GM23248 (cell line): Measurements from ENCODE around the gene PTPRD. TPM values are rescaled to one million over a fixed set of nuclear protein-coding genes. Genes with fewer than 3 reads are reported as not detected.

Source experiments
- DNase-seq: peaks from one replicate; pipeline ENCODE4 v3.0.0-alpha.2; 2015
- H2AFZ ChIP-seq: fragments of 200-600 bp; sonication (generic); 2 replicates; pipeline ENCODE4 v1.6.1; 2016; ENCODE audit warnings: antibody characterized with exemption
- H3F3A ChIP-seq: fragments of 200-600 bp; sonication (generic); 2 replicates; pipeline ENCODE4 v1.6.1; 2016; ENCODE audit warnings: mild to moderate bottlenecking, antibody characterized with exemption, mixed run types; ENCODE audit not compliant: insufficient read depth
- H3K27ac ChIP-seq: fragments of 200-600 bp; sonication (generic); 2 replicates; pipeline ENCODE4 v1.5.1; 2016; ENCODE audit warnings: mild to moderate bottlenecking
- H3K27me3 ChIP-seq: fragments of 200-600 bp; sonication (generic); replicated peaks from 2 replicates; pipeline ENCODE4 v1.6.1; 2016; ENCODE audit warnings: mild to moderate bottlenecking; ENCODE audit not compliant: insufficient read depth
- H3K36me3 ChIP-seq: fragments of 200-600 bp; sonication (generic); 2 replicates; pipeline ENCODE4 v1.6.1; 2016; ENCODE audit warnings: low read depth, mild to moderate bottlenecking
- H3K4me1 ChIP-seq: fragments of 200-600 bp; sonication (generic); 2 replicates; pipeline ENCODE4 v1.6.1; 2016; ENCODE audit warnings: mild to moderate bottlenecking; ENCODE audit not compliant: insufficient read depth
- H3K4me2 ChIP-seq: fragments of 200-600 bp; sonication (generic); one replicate; pipeline ENCODE4 v1.6.1; 2016; ENCODE audit warnings: mild to moderate bottlenecking; ENCODE audit not compliant: unreplicated experiment
- H3K4me3 ChIP-seq: fragments of 200-600 bp; sonication (generic); 2 replicates; pipeline ENCODE4 v1.5.1; 2016; ENCODE audit warnings: mild to moderate bottlenecking
- H3K79me2 ChIP-seq: fragments of 200-600 bp; sonication (generic); 2 replicates; pipeline ENCODE4 v1.6.1; 2016; ENCODE audit warnings: mild to moderate bottlenecking; ENCODE audit not compliant: insufficient read depth
- H3K9ac ChIP-seq: fragments of 200-600 bp; sonication (generic); 2 replicates; pipeline ENCODE4 v1.6.1; 2016; ENCODE audit warnings: mild to moderate bottlenecking
- H3K9me2 ChIP-seq: fragments of 200-600 bp; sonication (generic); 2 replicates; pipeline ENCODE4 v1.6.1; 2016; ENCODE audit warnings: mixed run types, mild to moderate bottlenecking, moderate library complexity; ENCODE audit not compliant: insufficient read depth
- H3K9me3 ChIP-seq: fragments of 200-600 bp; sonication (generic); one replicate; pipeline ENCODE4 v1.6.1; 2017; ENCODE audit warnings: low read depth
- H4K20me1 ChIP-seq: fragments of 200-600 bp; sonication (generic); 2 replicates; pipeline ENCODE4 v1.6.0; 2016; ENCODE audit not compliant: insufficient read depth
- EZH2 ChIP-seq: fragments of 200-600 bp; sonication (generic); IDR thresholded peaks from 2 replicates; pipeline ENCODE4 v1.6.1; 2018; ENCODE audit warnings: antibody characterized with exemption, mild to moderate bottlenecking; ENCODE audit not compliant: insufficient read depth, poor library complexity, severe bottlenecking
- EZH2phosphoT487 ChIP-seq: fragments of 200-600 bp; sonication (generic); IDR thresholded peaks from 2 replicates; pipeline ENCODE4 v1.6.1; 2018; ENCODE audit warnings: antibody characterized with exemption, moderate library complexity, mild to moderate bottlenecking, low read depth; ENCODE audit not compliant: insufficient read depth
- WGBS, 2 experiments: methylation state at CpG; one replicate each; pipeline ENCODE4 v1.1.6; 2015 to 2017; ENCODE audit warnings: low lambda C conversion rate in 2 of 2, low coverage in 1 of 2; ENCODE audit errors: missing lambda C conversion rate in 2 of 2; 5-methylcytosine and 5-hydroxymethylcytosine counted together
- in situ Hi-C: fragments of 300-500 bp; cut with MboI; formaldehyde crosslinking; loops from 2 replicates; pipeline ENCODE4 v1.15.0; 2020
- polyA plus RNA-seq: library from polyadenylated mRNA; unstranded; fragments of >200 nt; fragmentation: Nextera tagmentation; extraction: Ambion mirVana; gene quantifications from 2 replicates; pipeline ENCODE4 v1.2.1, GENCODE V29; 2016
- total RNA-seq: library from RNA; depleted of rRNA; stranded (reverse); fragments of >200 nt; shearing (Covaris generic); gene quantifications from 2 replicates; pipeline ENCODE4 v1.2.3, GENCODE V29; 2014; rRNA removed

PTPRD gene
- total RNA-seq (not detected in 2 replicates), polyA plus RNA-seq (0.05 TPM in 1 of 2 replicates, not detected in the other)

GRCh38 chr9:10612641-10613398 lies at the start of gene PTPRD:
Gene PTPRD (minus strand): TSS chr9:10613002.
- peaks cover 54% of the 10 kb centered on the region for H3K27me3 ChIP-seq
- peak; percentile 42 for DNase-seq
- TF ChIP-seq EZH2phosphoT487 (no peak), EZH2 (no peak)
- H3K4me2 ChIP-seq, result peak within 1 kb of the TSS; percentile 70
- no peak within 1 kb of the TSS for H3K27ac ChIP-seq
- no peaks in the 10 kb centered on the region for H4K20me1 ChIP-seq
- no peaks in the 10 kb centered on the region for H3K36me3 ChIP-seq
- no peaks in the 10 kb centered on the region for H3K9me3 ChIP-seq
- H3K4me3 ChIP-seq, result peak within 1 kb of the TSS; percentile 66
- in situ Hi-C loops, result no loop called here
- no peaks in the 10 kb centered on the region for H3K4me1 ChIP-seq
- H3K9ac ChIP-seq, result no peak within 1 kb of the TSS
- WGBS, 2 experiments, result 0 to 4% methylated on average over 17 to 31 of the region's 87 CpGs
- no peaks in the 10 kb centered on the region for H3F3A ChIP-seq
- no peaks in the 10 kb centered on the region for H3K9me2 ChIP-seq
- peak within 1 kb of the TSS; percentile 86 for H2AFZ ChIP-seq
- H3K79me2 ChIP-seq, result no peaks in the 10 kb centered on the region

GRCh38 chr9:10661994-10662393 lies 49.2 kb upstream of the PTPRD start:
- no peaks in the 10 kb centered on the region for H3K4me1 ChIP-seq
- H3K27ac ChIP-seq, result no peak overlapping the region
- H3K4me2 ChIP-seq, result no peak overlapping the region
- H3K79me2 ChIP-seq, result no peaks in the 10 kb centered on the region
- no peaks in the 10 kb centered on the region for H3K9me2 ChIP-seq
- H2AFZ ChIP-seq, result no peak overlapping the region
- DNase-seq, result no peak
- no peak overlapping the region for H3K4me3 ChIP-seq
- TF ChIP-seq EZH2, result no peak
- TF ChIP-seq EZH2phosphoT487, result no peak
- WGBS, 2 experiments, result 38 to 43% methylated on average over 2 of the region's 2 CpGs
- no peak overlapping the region for H3K9ac ChIP-seq
- in situ Hi-C loops, result no loop called here
- H4K20me1 ChIP-seq, result no peaks in the 10 kb centered on the region
- H3K9me3 ChIP-seq, result no peaks in the 10 kb centered on the region
- H3F3A ChIP-seq, result no peaks in the 10 kb centered on the region
- no peaks in the 10 kb centered on the region for H3K36me3 ChIP-seq
- H3K27me3 ChIP-seq, result no peaks in the 10 kb centered on the region

DNA sequence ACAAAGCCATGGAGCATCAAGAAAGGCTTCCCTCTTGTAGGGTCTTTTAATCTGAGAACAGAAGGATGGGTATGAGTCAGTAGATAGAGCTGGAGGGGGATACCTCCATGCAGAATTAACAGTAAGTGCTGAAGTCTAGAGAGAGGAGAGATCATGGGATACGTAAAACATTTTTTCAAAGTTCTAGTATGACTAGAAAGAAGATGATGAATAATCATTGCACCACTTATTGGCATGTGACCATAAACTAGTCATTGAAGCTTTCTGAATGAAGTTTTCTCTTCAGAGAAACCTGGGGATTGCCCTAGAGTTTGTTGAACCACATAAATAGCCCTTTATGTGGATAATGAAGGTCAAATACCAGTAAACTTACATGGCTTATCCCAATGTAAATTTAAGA lies 48.6 kb upstream of the PTPRD start:
- no peaks in the 10 kb centered on the region for H3K36me3 ChIP-seq

DNA sequence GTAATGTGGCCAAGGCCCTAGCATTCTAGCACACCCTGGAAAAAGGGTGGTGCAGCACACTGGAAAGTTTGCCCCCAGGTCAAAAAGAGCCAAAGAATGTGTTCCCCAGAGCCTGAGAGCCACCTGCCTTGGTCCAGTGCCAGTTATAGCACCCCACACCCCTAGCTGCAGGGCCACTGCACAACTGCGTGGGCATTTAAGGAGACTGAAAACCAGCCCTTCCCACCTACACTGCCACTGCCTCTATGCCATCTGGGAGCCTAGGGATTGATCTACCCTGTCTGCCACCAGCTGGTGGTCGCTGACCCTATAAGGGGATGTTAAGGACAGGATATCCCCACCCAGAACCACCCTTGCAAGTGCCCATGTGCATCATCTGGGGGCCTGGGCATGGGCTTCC lies 38.2 kb upstream of the PTPRD start:
- in situ Hi-C loops, result no loop called here
- H3K9me3 ChIP-seq, result no peaks in the 10 kb centered on the region

More for the DNA sequence above, 48.6 kb upstream of the PTPRD start:
- no peak overlapping the region for H3K4me3 ChIP-seq
- H3K4me2 ChIP-seq, result no peak overlapping the region
- no peaks in the 10 kb centered on the region for H3K4me1 ChIP-seq
- in situ Hi-C loops, result no loop called here
- H3K27ac ChIP-seq, result no peak overlapping the region
- no peaks in the 10 kb centered on the region for H3K9me3 ChIP-seq
- TF ChIP-seq EZH2 (no peak), EZH2phosphoT487 (no peak)
- no peaks in the 10 kb centered on the region for H4K20me1 ChIP-seq
- WGBS, 2 experiments, result 18 to 55% methylated on average over 1 of the region's 1 CpG
- H3K9me2 ChIP-seq, result no peaks in the 10 kb centered on the region
- H3K79me2 ChIP-seq, result no peaks in the 10 kb centered on the region
- no peaks in the 10 kb centered on the region for H3K27me3 ChIP-seq
- no peak for DNase-seq
- no peak overlapping the region for H2AFZ ChIP-seq
- no peaks in the 10 kb centered on the region for H3F3A ChIP-seq
- H3K9ac ChIP-seq, result no peak overlapping the region

More for the DNA sequence above, 38.2 kb upstream of the PTPRD start:
- Histone ChIP-seq H3K9ac (no peak overlapping the region), H3K4me2 (no peak overlapping the region), H4K20me1 (no peaks in the 10 kb centered on the region), H3K36me3 (no peaks in the 10 kb centered on the region), H3K79me2 (no peaks in the 10 kb centered on the region), H3F3A (no peaks in the 10 kb centered on the region), H3K4me1 (no peaks in the 10 kb centered on the region), H3K9me2 (no peaks in the 10 kb centered on the region), H3K27me3 (no peaks in the 10 kb centered on the region), H2AFZ (no peak overlapping the region), H3K4me3 (no peak overlapping the region), H3K27ac (no peak overlapping the region)
- no peak for TF ChIP-seq EZH2phosphoT487
- no peak for TF ChIP-seq EZH2
- WGBS, 2 experiments, result 9 to 11% methylated on average over 2 of the region's 2 CpGs
- no peak for DNase-seq
